ENCODE measurements around the gene ALOX15.
"Not testable (repeated sequence)": the region's sequence is repeated elsewhere in the genome, so short reads cannot be mapped to it uniquely, and the experiment has no call there.

ALOX15 gene

GRCh38 chr17:4652997-4653396 is 11.5 kb upstream of the ALOX15 start:
- DNase-seq (ENCODE audit: low spot score) = no peak

- no peak for DNase-seq (ENCODE audit: low spot score)
Observed at GRCh38 chr17:4648741-4649140, 7.3 kb upstream of the ALOX15 start.

GRCh38 chr17:4645642-4646041 is 4.2 kb upstream of the ALOX15 start:
- DNase-seq (ENCODE audit: low spot score) = no peak

GRCh38 chr17:4643676-4644075 is 2.2 kb upstream of the ALOX15 start:
- no peak for DNase-seq (ENCODE audit: low spot score)

GRCh38 chr17:4642286-4642685 is 808 bp upstream of the ALOX15 start:
- DNase-seq (ENCODE audit: low spot score) = no peak

- not testable (repeated sequence) for DNase-seq (ENCODE audit: low spot score)
Observed at GRCh38 chr17:4640569-4641188, 799 bp downstream of the ALOX15 start.

DNA sequence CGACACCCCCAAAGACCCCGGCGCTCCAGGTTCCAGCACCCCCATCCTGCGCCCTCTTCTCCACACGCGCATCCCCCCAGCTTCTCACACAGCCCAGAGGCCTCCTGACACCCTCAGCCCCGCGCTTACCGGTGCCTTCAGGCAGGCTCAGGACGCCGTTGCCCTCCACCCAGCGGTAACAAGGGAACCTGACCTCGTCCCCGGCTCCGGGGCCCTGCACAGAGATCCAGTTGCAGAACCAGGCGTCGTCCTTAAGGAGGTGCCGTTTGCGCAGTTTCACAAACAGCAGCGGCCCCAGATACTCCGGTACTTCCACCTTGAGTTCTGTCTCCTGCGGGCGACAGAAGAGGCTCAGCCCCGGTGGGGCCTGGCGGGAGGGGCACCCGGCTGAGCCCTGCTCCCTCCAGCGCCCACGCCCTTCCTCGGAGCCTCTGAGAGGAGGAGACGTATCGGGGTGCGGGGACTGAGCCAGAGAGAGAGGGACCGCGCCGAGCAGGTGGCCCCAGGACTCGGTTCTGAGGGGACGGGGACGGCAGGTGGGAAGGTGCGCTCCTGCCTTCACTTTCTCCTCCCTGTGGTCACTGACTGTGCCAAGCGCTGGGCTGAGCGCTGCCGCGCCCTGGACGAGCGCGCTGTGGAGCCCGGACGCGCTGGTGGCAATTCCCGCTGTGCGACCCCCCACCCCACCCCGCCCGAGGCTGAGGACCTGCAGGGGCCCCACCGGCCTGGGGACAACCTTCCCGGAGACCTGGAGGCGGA is 2.0 kb downstream of the ALOX15 start:
- not testable (repeated sequence) for DNase-seq (ENCODE audit: low spot score)

DNA sequence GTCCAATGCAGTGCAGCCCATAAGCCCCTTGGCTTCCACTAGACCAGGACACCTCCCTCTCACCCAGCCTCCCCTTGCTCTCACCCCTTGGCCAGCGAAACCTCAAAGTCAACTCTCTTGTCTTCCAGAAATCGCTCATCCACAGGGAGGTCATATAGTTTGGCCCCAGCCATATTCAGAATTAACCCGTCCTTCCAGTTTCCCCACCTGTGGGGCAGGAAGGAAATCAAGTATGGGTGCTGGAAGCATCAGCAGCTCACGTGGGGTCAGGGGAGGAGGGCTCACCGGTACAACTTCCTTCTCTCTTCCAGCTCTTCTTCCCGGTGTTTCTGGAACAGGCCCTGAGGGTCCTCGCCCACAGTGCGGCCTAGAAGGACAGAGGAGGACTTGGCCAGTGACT is 2.7 kb downstream of the ALOX15 start:
- DNase-seq (ENCODE audit: low spot score) = not testable (repeated sequence)

DNA sequence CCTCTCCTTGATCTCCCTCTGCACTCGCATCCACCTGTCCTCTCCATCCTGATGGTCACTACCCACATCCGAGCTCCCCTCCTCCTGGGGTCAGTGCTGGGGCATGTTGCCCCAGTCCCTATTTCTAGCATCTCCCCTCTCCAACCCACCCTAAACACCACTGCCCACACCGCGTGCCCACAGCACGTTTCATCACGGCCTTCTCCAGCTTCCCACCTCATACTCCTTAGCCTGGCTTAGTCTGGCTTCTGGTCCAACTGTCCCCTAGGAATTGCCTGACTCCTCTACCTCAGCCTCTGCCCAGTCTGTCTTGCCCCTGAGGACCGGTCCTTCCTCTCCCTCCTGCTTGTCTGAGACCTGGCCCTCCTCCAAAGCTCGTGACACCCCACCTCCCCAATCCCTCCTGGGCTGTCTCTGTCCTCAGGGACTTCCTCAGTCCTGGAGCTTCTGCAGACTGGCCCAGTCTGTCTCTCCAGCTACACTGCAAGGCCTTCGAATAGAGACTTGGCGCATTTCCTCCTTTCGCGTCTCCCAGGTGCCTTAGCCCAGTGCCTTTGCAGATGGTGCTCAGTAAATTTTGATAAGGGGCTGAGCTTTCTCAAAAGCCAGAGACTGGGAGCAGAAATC is 4.9 kb downstream of the ALOX15 start:
- no peak for DNase-seq (ENCODE audit: low spot score)

DNA sequence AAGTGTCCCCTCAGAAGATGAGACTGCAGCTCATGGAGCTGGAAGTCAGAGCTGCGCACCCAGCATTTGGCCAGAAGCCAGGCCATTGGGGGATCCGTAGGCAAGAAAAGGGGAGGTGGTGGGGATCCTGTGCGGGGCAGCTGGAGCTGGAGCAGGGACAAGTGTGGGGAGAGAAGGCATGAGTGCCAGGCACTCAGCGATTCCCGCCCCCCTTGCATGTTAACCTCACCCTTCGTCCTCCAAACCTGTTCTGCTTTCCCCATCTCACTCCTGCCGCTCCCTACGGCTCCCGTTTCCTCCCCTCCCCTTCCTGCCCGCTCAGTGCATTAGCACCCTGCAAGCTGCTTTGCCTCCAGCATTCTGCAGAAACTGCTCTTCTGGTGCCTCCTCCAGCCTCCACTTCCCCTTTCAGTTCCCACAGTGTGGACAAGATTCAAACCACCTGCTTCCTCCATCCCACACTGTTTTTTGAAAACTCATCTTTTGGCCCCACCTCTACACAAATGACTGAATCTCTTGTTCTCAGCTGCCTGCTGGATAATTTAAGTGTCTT is 5.6 kb downstream of the ALOX15 start:
- no peak for DNase-seq (ENCODE audit: low spot score)

DNA sequence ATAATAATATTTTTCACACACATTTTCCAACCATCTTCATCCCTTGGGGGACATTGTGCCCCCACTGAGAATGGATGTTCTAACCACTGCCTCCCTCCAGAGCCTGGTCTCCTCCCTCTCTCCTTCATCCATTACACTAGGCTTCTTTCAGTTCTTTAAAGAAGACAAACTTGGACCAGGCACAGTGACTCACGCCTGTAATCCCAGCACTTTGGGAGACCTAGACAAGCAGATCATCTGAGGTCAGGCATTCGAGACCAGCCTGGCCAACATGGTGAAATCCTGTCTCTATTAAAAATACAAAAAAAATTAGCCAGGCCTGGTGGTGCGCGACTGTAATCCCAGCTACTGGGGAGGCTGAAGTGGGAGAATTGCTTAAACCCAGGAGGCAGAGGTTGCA is 6.5 kb downstream of the ALOX15 start:
- no peak for DNase-seq (ENCODE audit: low spot score)

DNA sequence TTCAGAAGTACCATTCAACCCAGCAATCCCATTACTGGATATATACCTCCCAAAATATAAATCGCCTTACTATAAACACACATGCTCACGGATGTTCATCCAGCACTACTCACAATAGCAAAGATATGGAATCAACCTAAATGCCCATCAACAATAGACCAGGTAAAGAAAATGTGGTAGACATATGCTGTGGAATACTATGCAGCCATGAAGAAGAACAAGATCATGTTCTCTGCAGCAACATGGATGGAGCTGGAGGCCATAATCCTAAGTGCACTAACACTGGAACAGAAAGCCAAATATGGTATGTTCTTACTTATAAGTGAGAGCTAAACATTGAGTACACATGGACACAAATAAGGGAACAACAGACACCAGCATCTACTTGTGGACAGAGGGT is 7.8 kb downstream of the ALOX15 start:
- no peak for DNase-seq (ENCODE audit: low spot score)

DNA sequence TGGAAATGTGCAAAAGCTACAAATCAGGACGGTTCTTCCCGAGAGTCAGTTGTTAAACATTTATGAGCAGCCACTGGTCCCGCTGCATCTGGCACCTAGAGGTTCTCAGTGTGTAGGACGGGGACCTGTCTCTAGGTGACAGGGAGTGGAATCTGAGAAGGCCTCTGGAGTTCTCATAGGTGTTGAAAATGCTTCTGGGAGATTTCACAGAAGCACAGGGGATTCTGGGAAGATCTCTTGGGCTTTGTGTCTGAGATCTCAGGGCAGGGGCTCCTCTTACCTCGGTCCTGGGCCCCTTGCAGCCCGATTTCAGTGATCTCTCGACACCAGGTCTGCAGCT is 8.9 kb downstream of the ALOX15 start:
- DNase-seq (ENCODE audit: low spot score) = no peak

GRCh38 chr17:4631836-4632580 is 9.5 kb downstream of the ALOX15 start:
- no peak for DNase-seq (ENCODE audit: low spot score)

DNA sequence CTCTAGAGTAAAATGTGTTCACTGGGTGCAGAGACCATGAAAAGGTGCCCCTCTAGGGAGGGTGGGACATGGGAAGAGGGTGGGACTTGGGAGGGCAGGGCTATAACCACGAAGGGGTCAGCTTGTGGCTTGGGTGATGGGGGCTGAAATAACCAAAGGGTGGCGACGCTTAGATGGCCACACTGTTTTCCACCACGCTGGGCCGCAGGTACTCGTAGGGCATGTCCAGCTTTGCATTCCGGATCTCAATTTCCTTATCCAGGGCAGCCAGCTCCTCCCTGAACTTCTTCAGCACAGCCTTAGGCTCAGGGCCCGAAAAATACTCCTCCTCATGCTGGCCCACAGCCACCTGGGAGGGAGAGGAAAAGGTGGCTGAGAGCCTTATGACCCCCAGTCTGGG is 10.0 kb downstream of the ALOX15 start:
- no peak for DNase-seq (ENCODE audit: low spot score)

DNA sequence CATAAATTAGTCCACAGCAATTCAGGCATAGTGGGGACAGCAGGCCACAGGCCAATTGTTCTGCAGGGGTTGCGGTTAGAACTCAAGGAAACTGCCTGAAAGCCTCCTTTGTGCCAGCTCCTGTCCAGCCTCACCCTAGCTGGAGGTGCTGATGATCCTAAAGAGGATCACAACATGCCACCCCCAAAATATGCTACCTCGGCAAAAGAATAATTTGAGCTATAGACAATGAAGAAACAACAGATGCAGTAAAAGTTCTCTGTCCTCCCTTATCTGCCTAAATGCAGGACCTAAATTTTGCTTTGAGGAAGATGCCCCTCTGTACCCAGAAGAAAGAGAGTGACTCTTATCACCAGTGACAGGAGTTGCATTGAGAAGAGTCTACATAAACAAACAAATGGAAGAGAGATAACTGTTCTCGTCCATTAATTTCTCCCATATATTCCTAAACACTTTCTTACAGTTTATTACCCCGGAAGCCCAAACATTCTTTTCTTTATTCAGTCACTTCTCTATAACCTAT is 14.7 kb downstream of the ALOX15 start:
- DNase-seq (ENCODE audit: low spot score) = no peak

- DNase-seq (ENCODE audit: low spot score) = no peak
Observed at GRCh38 chr17:4625181-4625617, 16.3 kb downstream of the ALOX15 start.

GRCh38 chr17:4624451-4624911 is 17.0 kb downstream of the ALOX15 start:
- not testable (repeated sequence) for DNase-seq (ENCODE audit: low spot score)

DNA sequence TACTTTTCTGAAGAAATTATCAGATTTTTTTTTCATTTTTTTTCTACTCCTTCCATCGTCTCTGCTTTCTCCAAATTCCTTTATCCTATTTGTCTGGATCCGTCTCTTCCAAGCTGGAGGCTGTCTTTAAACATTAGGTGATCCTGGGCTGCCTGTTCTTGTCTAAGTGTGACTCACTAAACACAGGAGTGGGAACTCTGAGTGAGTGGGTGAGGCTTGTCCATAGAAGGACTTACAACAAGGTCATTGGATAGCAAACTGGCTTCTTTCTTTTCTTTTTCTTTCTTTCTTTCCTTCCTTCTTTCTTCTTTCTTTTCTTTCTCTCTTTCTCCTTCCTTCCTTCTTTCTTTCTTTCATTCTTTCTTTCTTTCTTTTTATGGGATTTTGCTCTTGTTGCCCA is 18.2 kb downstream of the ALOX15 start:
- no peak for DNase-seq (ENCODE audit: low spot score)

DNA sequence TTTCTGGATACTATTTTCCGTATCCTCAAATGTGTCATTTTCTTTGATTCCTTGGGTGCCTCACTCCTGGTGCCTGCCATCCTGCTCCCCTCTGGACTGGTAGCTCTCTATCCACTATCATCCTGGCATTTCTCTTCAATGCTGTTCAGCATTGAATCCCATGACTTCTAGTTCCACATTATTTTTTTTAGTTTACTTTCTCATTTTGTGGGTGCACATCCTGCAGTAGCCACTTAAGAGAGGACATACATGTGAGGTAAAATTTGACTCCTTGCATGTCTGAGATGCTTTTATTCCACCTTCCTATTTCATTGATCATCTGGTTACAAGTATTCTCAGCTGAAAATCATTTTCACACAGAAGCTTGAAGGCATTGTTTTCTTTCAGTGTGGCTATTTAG is 19.1 kb downstream of the ALOX15 start:
- DNase-seq (ENCODE audit: low spot score) = no peak

DNA sequence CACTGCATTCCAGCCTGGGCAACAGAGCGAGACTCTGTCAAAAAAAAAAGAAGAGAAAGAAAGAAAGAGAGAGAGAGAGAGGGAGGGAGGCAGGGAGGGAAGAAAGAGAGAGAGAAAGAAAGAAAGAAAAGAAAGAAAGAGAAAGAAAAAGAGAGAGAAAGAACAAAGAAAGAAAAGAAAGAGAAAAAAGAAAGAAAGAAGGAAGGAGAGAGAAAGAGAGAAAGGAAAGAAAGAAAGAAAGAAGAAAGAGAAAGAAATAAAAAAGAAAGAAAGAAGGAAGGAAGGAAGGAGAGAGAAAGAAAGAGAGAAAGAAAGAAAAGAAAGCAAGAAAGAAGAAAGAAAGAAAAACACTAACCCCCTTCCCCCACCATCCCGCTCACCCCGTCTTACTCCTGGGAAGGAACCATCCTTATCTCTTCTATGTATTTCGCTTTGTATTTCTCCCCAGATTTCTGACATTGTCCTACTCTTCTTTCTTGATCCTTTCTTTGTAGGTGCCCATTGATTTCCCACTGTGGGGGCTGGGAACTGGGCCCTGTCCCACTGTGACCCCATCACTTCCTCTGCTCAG is 20.9 kb downstream of the ALOX15 start:
- DNase-seq (ENCODE audit: low spot score) = no peak

All from AG08396 (cell line).